Measurements from ENCODE around the gene COL6A3. TPM values are rescaled to one million over a fixed set of nuclear protein-coding genes. Genes with fewer than 3 reads are reported as not detected.

The COL6A3 gene
- total and polyA plus RNA-seq, 11 donors, result 17.4 to 290 (median 87.3) TPM

- peaks cover 0 to 47% (median 4%) of the 10 kb centered on the region in 9 donors for H3K36me3 ChIP-seq
- intact Hi-C loops (cut with DNase I), result no loop called here
- 94 to 99% (median 94%) methylated on average over 4 of the region's 4 CpGs for WGBS, 4 donors
- H3K27ac ChIP-seq, result peak overlapping the region in 1 of 12 donors; percentile 52
- H3K9me3 ChIP-seq, result no peaks in the 10 kb centered on the region
- peaks cover 0 to 13% (median 0%) of the 10 kb centered on the region in 12 donors for H3K4me1 ChIP-seq
- H3K4me3 ChIP-seq, result no peak overlapping the region
- TF ChIP-seq CTCF (IDR thresholded peaks at IDR 0.05) (no peak), POLR2A (IDR thresholded peaks at IDR 0.05) (no peak)
- no peaks in the 10 kb centered on the region for H3K27me3 ChIP-seq
- DNase-seq, result no peak
- no peak for ATAC-seq
Observed at GRCh38 chr2:237393523-237393922, 20.4 kb downstream of the COL6A3 start.

- no peaks in the 10 kb centered on the region for H3K27me3 ChIP-seq
- intact Hi-C loops (cut with DNase I), result no loop called here
- 87 to 96% (median 89%) methylated on average over 1 of the region's 1 CpG for WGBS, 4 donors
- H3K4me1 ChIP-seq, result peaks cover 0 to 7% (median 0%) of the 10 kb centered on the region in 12 donors
- H3K36me3 ChIP-seq, result peaks cover 0 to 55% (median 5%) of the 10 kb centered on the region in 9 donors
- no peaks in the 10 kb centered on the region for H3K9me3 ChIP-seq
- H3K4me3 ChIP-seq, result no peak overlapping the region
- H3K27ac ChIP-seq, result peak overlapping the region in 1 of 12 donors; percentile 65
- DNase-seq (no peak), ATAC-seq (no peak)
- TF ChIP-seq CTCF (IDR thresholded peaks at IDR 0.05) (no peak), POLR2A (IDR thresholded peaks at IDR 0.05) (no peak)
Observed at GRCh38 chr2:237392186-237392585, 21.8 kb downstream of the COL6A3 start.

GRCh38 chr2:237391140-237391539 lies 22.8 kb downstream of the COL6A3 start:
- Histone ChIP-seq H3K4me3 (no peak overlapping the region), H3K27me3 (no peaks in the 10 kb centered on the region), H3K4me1 (peaks cover 0 to 7% (median 0%) of the 10 kb centered on the region in 12 donors), H3K27ac (peak overlapping the region in 1 of 12 donors; percentile 65), H3K9me3 (no peaks in the 10 kb centered on the region), H3K36me3 (peaks cover 0 to 58% (median 5%) of the 10 kb centered on the region in 9 donors)
- WGBS, 4 donors, result 70 to 77% (median 75%) methylated on average over 5 of the region's 5 CpGs
- no peak for DNase-seq
- ATAC-seq, result no peak
- intact Hi-C loops (cut with DNase I), result no loop called here
- TF ChIP-seq POLR2A (IDR thresholded peaks at IDR 0.05), result no peak

GRCh38 chr2:237390235-237390634 lies 23.7 kb downstream of the COL6A3 start:
- peaks cover 0 to 7% (median 0%) of the 10 kb centered on the region in 12 donors for H3K4me1 ChIP-seq
- intact Hi-C loops (cut with DNase I), result no loop called here
- WGBS, 4 donors, result 69 to 76% (median 73%) methylated on average over 2 of the region's 2 CpGs
- no peaks in the 10 kb centered on the region for H3K9me3 ChIP-seq
- H3K36me3 ChIP-seq, result peaks cover 0 to 58% (median 5%) of the 10 kb centered on the region in 9 donors
- ATAC-seq, result no peak
- no peak overlapping the region for H3K4me3 ChIP-seq
- no peak for DNase-seq
- TF ChIP-seq CTCF (IDR thresholded peaks at IDR 0.05) (no peak), POLR2A (IDR thresholded peaks at IDR 0.05) (no peak)
- H3K27me3 ChIP-seq, result no peaks in the 10 kb centered on the region
- H3K27ac ChIP-seq, result peak overlapping the region in 2 of 12 donors; percentile 3 to 65

GRCh38 chr2:237389831-237390230 lies 24.1 kb downstream of the COL6A3 start:
- peaks cover 0 to 56% (median 5%) of the 10 kb centered on the region in 9 donors for H3K36me3 ChIP-seq
- H3K4me1 ChIP-seq, result peaks cover 0 to 7% (median 0%) of the 10 kb centered on the region in 12 donors
- intact Hi-C loops (cut with DNase I), result no loop called here
- TF ChIP-seq CTCF (IDR thresholded peaks at IDR 0.05) (no peak), POLR2A (IDR thresholded peaks at IDR 0.05) (no peak)
- no peaks in the 10 kb centered on the region for H3K27me3 ChIP-seq
- no peak overlapping the region for H3K4me3 ChIP-seq
- no peaks in the 10 kb centered on the region for H3K9me3 ChIP-seq
- whole genome bisulfite sequencing, 4 donors, result 77 to 86% (median 86%) methylated on average over 3 of the region's 3 CpGs
- ATAC-seq, result no peak
- H3K27ac ChIP-seq, result peak overlapping the region in 2 of 12 donors; percentile 3 to 65
- DNase-seq, result no peak
